Measurements from ENCODE around the gene GDPD4. TPM values are rescaled to one million over a fixed set of nuclear protein-coding genes. Genes with fewer than 3 reads are reported as not detected.

GDPD4 gene
- total and polyA plus RNA-seq, 10 of the 15 experiments (the other 5 are each of a cell fraction or from before 2014, with no cell fraction given) = 0.23 TPM; not detected in 9

GRCh38 chr11:77187111-77187750, 114.3 kb downstream of the GDPD4 start:
- no peak for DNase-seq (ENCODE audit: low read depth, low spot score)
- ChIA-PET RAD21 (ENCODE audit: unreplicated experiment) (interaction anchor here (1.3 to 1.5 kb wide), 6 partner anchors 8 to 361 kb away, joined by 3 to 8 read pairs (median 4); partner anchors contain the start of gene MYO7A), CTCF (interaction anchor here (0.9 to 4.3 kb wide), 16 partner anchors 9 to 389 kb away, joined by 3 to 50 read pairs (median 4); partner anchors contain the start of gene MYO7A), SMC1A (ENCODE audit: uncharacterized antibody, unreplicated experiment) (interaction anchor here (0.7 to 3.6 kb wide), 6 partner anchors 10 to 363 kb away, joined by 3 to 20 read pairs (median 4); partner anchors contain the start of gene MYO7A), POLR2A (no interaction called here)
- FAIRE-seq = no peak
- no peak for TF ChIP-seq IRF5 (IDR thresholded peaks at IDR 0.05; ENCODE audit: borderline replicate concordance)
- TF ChIP-seq KLF5 (IDR thresholded peaks at IDR 0.05; ENCODE audit: partially characterized antibody) = no peak
- no peak for TF ChIP-seq JUNB (IDR thresholded peaks at IDR 0.05)
- no peak for TF ChIP-seq ZNF24 (IDR thresholded peaks at IDR 0.05)
- TF ChIP-seq CHD4 (IDR thresholded peaks at IDR 0.05) = no peak
- no peak for TF ChIP-seq POLR2AphosphoS5 (IDR thresholded peaks at IDR 0.05; ENCODE audit: low read length)
- TF ChIP-seq PAX5 (IDR thresholded peaks at IDR 0.05; ENCODE audit: borderline replicate concordance, low read depth, low read length) = no peak
- TF ChIP-seq RFX5 (IDR thresholded peaks at IDR 0.05; ENCODE audit: low read depth, low read length) = no peak
- H3K9ac ChIP-seq (ENCODE audit: control insufficient read depth, insufficient read depth, low read length) = no peak overlapping the region
- H2AFZ ChIP-seq (ENCODE audit: control insufficient read depth, low read depth, low read length) = no peak overlapping the region
- intact Hi-C loops (cut with micrococcal nuclease; ENCODE audit: unreplicated experiment) = loop anchor here (5.0 kb wide), 1 partner anchor 140 kb away; no protein-coding TSS in a partner anchor
- in situ Hi-C loops (cut with MboI) = no loop called here
- H3K4me2 ChIP-seq (ENCODE audit: control insufficient read depth, insufficient read depth) = no peak overlapping the region
- H3K27ac ChIP-seq (ENCODE audit: control insufficient read depth, insufficient read depth) = no peak overlapping the region
- BruUV-seq (replicated peaks) = no TSS peak
- ATAC-seq = no peak
- 49% methylated on average over 9 of the region's 9 CpGs for WGBS (ENCODE audit: insufficient coverage, insufficient replicate concordance, low lambda C conversion rate, missing lambda C conversion rate)
- no peaks in the 10 kb centered on the region for H3K9me3 ChIP-seq (replicated peaks; ENCODE audit: control insufficient read depth, insufficient read depth, low read length)
- no peaks in the 10 kb centered on the region for H3K4me1 ChIP-seq (ENCODE audit: control insufficient read depth, insufficient read depth, low read length)
- no peaks in the 10 kb centered on the region for H4K20me1 ChIP-seq (ENCODE audit: control insufficient read depth, insufficient read depth)
- no peaks in the 10 kb centered on the region for H3K79me2 ChIP-seq (ENCODE audit: control insufficient read depth, insufficient read depth, low read length)
- peaks cover 0 to 2% of the 10 kb centered on the region in 2 experiments; a peak in 2 of 4 replicates for H3K27me3 ChIP-seq (replicated peaks in 1 of 2; ENCODE audit: control insufficient read depth in 2 of 2, insufficient read depth in 2 of 2, low read length in 1 of 2)
- no peak overlapping the region for H3K4me3 ChIP-seq
- no peaks in the 10 kb centered on the region for H3K36me3 ChIP-seq (ENCODE audit: control insufficient read depth in 2 of 2, insufficient read depth in 2 of 2, low read length in 1 of 2)

Data from GM12878 (cell line).